Measurements from ENCODE around the gene NUMB.
"Not testable (repeated sequence)": the region's sequence is repeated elsewhere in the genome, so short reads cannot be mapped to it uniquely, and the experiment has no call there.

The NUMB gene

GRCh38 chr14:73349091-73349490, 109.3 kb downstream of the NUMB start:
- DNase-seq, result not testable (repeated sequence)

GRCh38 chr14:73344319-73344718, 114.0 kb downstream of the NUMB start:
- no peak for DNase-seq

- no peak for DNase-seq
Measured at GRCh38 chr14:73342670-73343069, 115.7 kb downstream of the NUMB start.

GRCh38 chr14:73339846-73340595, 118.3 kb downstream of the NUMB start:
- DNase-seq, result no peak

- DNase-seq, result no peak
Measured at GRCh38 chr14:73339206-73339605, 119.1 kb downstream of the NUMB start.

- DNase-seq, result no peak
Measured at GRCh38 chr14:73338551-73338950, 119.8 kb downstream of the NUMB start.

- DNase-seq, result no peak
Measured at GRCh38 chr14:73333031-73333430, 125.3 kb downstream of the NUMB start.

GRCh38 chr14:73325630-73326299, 132.6 kb downstream of the NUMB start:
- peak in 2 of 5 donors; percentile 2 to 3 for DNase-seq

GRCh38 chr14:73325063-73325462, 133.3 kb downstream of the NUMB start:
- no peak for DNase-seq

- DNase-seq, result no peak
Measured at GRCh38 chr14:73324533-73324932, 133.8 kb downstream of the NUMB start.

- no peak for DNase-seq
Measured at GRCh38 chr14:73323896-73324399, 134.4 kb downstream of the NUMB start.

- DNase-seq, result no peak
Measured at GRCh38 chr14:73313151-73313550, 145.2 kb downstream of the NUMB start.

- no peak for DNase-seq
Measured at GRCh38 chr14:73312687-73313086, 145.7 kb downstream of the NUMB start.

- DNase-seq, result no peak
Measured at GRCh38 chr14:73311708-73312030, 146.7 kb downstream of the NUMB start.

- not testable (repeated sequence) for DNase-seq
Measured at GRCh38 chr14:73309207-73309606, 149.1 kb downstream of the NUMB start.

- no peak for DNase-seq
Measured at GRCh38 chr14:73307261-73307660, 151.1 kb downstream of the NUMB start.

- DNase-seq, result no peak
Measured at GRCh38 chr14:73305499-73305898, 152.8 kb downstream of the NUMB start.

- DNase-seq, result peak in 2 of 5 donors; percentile 3 to 18
Measured at GRCh38 chr14:73295198-73295796, 163.0 kb downstream of the NUMB start.

GRCh38 chr14:73293782-73294781, 164.3 kb downstream of the NUMB start:
- DNase-seq, result no peak

GRCh38 chr14:73290279-73290678, 168.1 kb downstream of the NUMB start:
- peak in 1 of 5 donors; percentile 56 for DNase-seq

GRCh38 chr14:73289729-73290128, 168.6 kb downstream of the NUMB start:
- DNase-seq, result no peak

- DNase-seq, result no peak
Measured at GRCh38 chr14:73289308-73289707, 169.0 kb downstream of the NUMB start.

GRCh38 chr14:73287071-73287470, 171.3 kb downstream of the NUMB start:
- no peak for DNase-seq
